Measurements from ENCODE around the gene BLOC1S3. TPM values are rescaled to one million over a fixed set of nuclear protein-coding genes. Genes with fewer than 3 reads are reported as not detected.

The BLOC1S3 gene
- total RNA-seq, 2 experiments from 2014 or later = 11.9 to 14.3 TPM

GRCh38 chr19:45175515-45176345 is 2.9 kb upstream of the BLOC1S3 start:
- ChIA-PET POLR2A (no interaction called here), CTCF (no interaction called here)

- ChIA-PET POLR2A (interaction anchor here (0.6 to 2.1 kb wide), 7 partner anchors 10 to 487 kb away, joined by 3 to 12 read pairs (median 3); partner anchors contain the start of gene PPP1R37), CTCF (interaction anchor here (1.0 to 1.8 kb wide), 2 partner anchors 11 to 118 kb away, joined by 4 to 7 read pairs; no protein-coding TSS in a partner anchor)
Measured at GRCh38 chr19:45177817-45178261, 745 bp upstream of the BLOC1S3 start, which contains the start of gene TRAPPC6A. TSS of gene TRAPPC6A (minus strand) at chr19:45178237. CDS start at chr19:45178218, 19 bp downstream.

- ChIA-PET CTCF (interaction anchor here (0.6 to 1.8 kb wide), 3 partner anchors 8 to 104 kb away, joined by 3 to 7 read pairs (median 3); no protein-coding TSS in a partner anchor), POLR2A (interaction anchor here (0.8 to 2.1 kb wide), 3 partner anchors 87 to 177 kb away, joined by 3 to 12 read pairs (median 3); partner anchors contain the start of gene PPP1R37)
Measured at GRCh38 chr19:45179072-45179891, 698 bp downstream of the BLOC1S3 start.

- CTCF ChIA-PET = no interaction called here
- POLR2A ChIA-PET = interaction anchor here (0.5 to 2.1 kb wide), 3 partner anchors 88 to 178 kb away, joined by 3 to 12 read pairs (median 6); partner anchors contain the start of gene PPP1R37
Measured at GRCh38 chr19:45179892-45180370, 1.3 kb downstream of the BLOC1S3 start.

GRCh38 chr19:45180936-45181335 is 2.4 kb downstream of the BLOC1S3 start:
- POLR2A ChIA-PET = no interaction called here
- CTCF ChIA-PET = no interaction called here

GRCh38 chr19:45182758-45183157 is 4.2 kb downstream of the BLOC1S3 start:
- POLR2A ChIA-PET = interaction anchor here (0.5 kb wide), 1 partner anchor 94 kb away, joined by 3 read pairs; no protein-coding TSS in a partner anchor

GRCh38 chr19:45184115-45184514 is 5.5 kb downstream of the BLOC1S3 start:
- ChIA-PET POLR2A (no interaction called here), CTCF (interaction anchor here (1.2 to 1.5 kb wide), 2 partner anchors 59 to 155 kb away, joined by 3 to 4 read pairs; no protein-coding TSS in a partner anchor)

More at GRCh38 chr19:45182758-45183157, 4.2 kb downstream of the BLOC1S3 start:
- CTCF ChIA-PET = interaction anchor here (0.7 kb wide), 1 partner anchor 66 kb away, joined by 3 read pairs; no protein-coding TSS in a partner anchor

GRCh38 chr19:45186509-45187334 is 8.1 kb downstream of the BLOC1S3 start:
- CTCF ChIA-PET = interaction anchor here (0.6 to 2.1 kb wide), 6 partner anchors 8 to 1738 kb away, joined by 3 to 6 read pairs (median 4); partner anchors contain the start of gene BLOC1S3
- POLR2A ChIA-PET = no interaction called here

GRCh38 chr19:45187421-45188100 is 9.0 kb downstream of the BLOC1S3 start:
- CTCF ChIA-PET = interaction anchor here (0.6 to 2.1 kb wide), 5 partner anchors 9 to 127 kb away, joined by 3 to 6 read pairs (median 3); partner anchors contain the start of gene BLOC1S3
- POLR2A ChIA-PET = interaction anchor here (0.6 kb wide), 1 partner anchor 10 kb away, joined by 3 read pairs; the partner anchor contains the start of gene TRAPPC6A

- POLR2A ChIA-PET = no interaction called here
- CTCF ChIA-PET = no interaction called here
Measured at GRCh38 chr19:45189971-45190370, 11.4 kb downstream of the BLOC1S3 start.

GRCh38 chr19:45191375-45191774 is 12.8 kb downstream of the BLOC1S3 start:
- POLR2A ChIA-PET = no interaction called here
- CTCF ChIA-PET = no interaction called here

GRCh38 chr19:45195764-45196163 is 17.2 kb downstream of the BLOC1S3 start:
- CTCF ChIA-PET = no interaction called here
- POLR2A ChIA-PET = no interaction called here

- ChIA-PET POLR2A (no interaction called here), CTCF (no interaction called here)
Measured at GRCh38 chr19:45200568-45200967, 22.0 kb downstream of the BLOC1S3 start.

GRCh38 chr19:45202637-45203036 is 24.1 kb downstream of the BLOC1S3 start:
- ChIA-PET POLR2A (interaction anchor here (0.8 kb wide), 1 partner anchor 129 kb away, joined by 6 read pairs; no protein-coding TSS in a partner anchor), CTCF (interaction anchor here (0.6 to 0.7 kb wide), 2 partner anchors 8 to 272 kb away, joined by 4 read pairs; no protein-coding TSS in a partner anchor)

- CTCF ChIA-PET = no interaction called here
- POLR2A ChIA-PET = no interaction called here
Measured at GRCh38 chr19:45205810-45206209, 27.2 kb downstream of the BLOC1S3 start.

GRCh38 chr19:45206328-45206727 is 27.7 kb downstream of the BLOC1S3 start:
- ChIA-PET CTCF (interaction anchor here (0.6 kb wide), 1 partner anchor 1596 kb away, joined by 5 read pairs; no protein-coding TSS in a partner anchor), POLR2A (no interaction called here)

- POLR2A ChIA-PET = no interaction called here
- CTCF ChIA-PET = no interaction called here
Measured at GRCh38 chr19:45211751-45212381, 33.3 kb downstream of the BLOC1S3 start.

Data from activated CD8-positive, alpha-beta memory T cell treated with anti-CD3 and anti-CD28 coated beads for 36 hours (primary cell).